GM12873 (cell line): ENCODE measurements around the gene TRAF3IP1.

Experiments used
- TF ChIP-seq, protein P1 (sequence below): IDR thresholded peaks from 2 replicates; pipeline ENCODE4 v1.5.1; 2012; ENCODE audit warnings: low read depth, mild to moderate bottlenecking, moderate library complexity, low read length, control low read depth; ENCODE audit not compliant: insufficient read depth; ENCODE audit errors: missing control alignments

The TRAF3IP1 gene

DNA sequence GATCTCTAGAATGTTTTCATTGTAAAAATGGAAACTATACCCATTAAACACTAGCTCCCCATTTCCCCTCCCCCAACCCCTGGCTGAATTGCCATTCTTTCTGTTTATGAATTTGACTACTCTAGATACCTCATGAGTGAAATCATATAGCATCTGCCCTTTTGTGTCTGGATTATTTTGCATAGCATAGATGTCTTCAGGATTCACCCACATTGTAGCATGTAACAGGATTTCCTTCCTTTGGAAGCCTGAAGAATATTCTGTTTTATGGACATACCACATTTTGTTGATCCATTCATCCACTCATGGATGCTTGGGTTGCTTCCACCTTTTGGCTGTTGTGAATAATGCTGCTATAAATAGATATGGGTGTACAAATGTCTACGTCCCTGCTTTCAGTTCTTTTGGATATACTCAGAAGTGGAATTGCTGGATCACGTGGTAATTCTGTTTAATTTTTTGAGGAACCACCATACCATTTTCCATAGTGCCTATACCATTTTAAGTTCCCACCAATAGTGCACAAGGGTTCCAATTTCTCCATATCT lies 98.8 kb downstream of the TRAF3IP1 start:
- TF ChIP-seq, protein P1, sequence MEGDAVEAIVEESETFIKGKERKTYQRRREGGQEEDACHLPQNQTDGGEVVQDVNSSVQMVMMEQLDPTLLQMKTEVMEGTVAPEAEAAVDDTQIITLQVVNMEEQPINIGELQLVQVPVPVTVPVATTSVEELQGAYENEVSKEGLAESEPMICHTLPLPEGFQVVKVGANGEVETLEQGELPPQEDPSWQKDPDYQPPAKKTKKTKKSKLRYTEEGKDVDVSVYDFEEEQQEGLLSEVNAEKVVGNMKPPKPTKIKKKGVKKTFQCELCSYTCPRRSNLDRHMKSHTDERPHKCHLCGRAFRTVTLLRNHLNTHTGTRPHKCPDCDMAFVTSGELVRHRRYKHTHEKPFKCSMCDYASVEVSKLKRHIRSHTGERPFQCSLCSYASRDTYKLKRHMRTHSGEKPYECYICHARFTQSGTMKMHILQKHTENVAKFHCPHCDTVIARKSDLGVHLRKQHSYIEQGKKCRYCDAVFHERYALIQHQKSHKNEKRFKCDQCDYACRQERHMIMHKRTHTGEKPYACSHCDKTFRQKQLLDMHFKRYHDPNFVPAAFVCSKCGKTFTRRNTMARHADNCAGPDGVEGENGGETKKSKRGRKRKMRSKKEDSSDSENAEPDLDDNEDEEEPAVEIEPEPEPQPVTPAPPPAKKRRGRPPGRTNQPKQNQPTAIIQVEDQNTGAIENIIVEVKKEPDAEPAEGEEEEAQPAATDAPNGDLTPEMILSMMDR: no peak

DNA sequence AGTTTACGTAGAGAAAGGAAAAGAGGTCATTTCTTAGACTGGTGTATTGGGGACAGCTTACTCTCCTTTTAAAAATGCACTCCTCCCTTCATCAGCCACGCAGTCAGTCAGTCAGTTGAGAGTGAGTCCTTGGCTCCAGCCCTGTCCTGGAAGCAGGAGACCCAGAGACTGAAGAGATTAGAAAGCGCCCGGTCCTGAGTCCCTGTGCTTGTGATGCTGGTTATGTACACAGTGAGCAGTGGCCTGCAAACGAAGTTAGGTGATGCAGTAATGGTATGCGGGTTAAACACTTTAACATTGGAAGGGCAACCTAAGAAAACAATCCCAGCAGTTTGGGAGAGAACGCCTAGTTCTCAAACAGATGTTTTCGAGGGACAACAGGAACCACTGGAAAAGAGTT lies 100.1 kb downstream of the TRAF3IP1 start:
- TF ChIP-seq, protein P1: no peak

DNA sequence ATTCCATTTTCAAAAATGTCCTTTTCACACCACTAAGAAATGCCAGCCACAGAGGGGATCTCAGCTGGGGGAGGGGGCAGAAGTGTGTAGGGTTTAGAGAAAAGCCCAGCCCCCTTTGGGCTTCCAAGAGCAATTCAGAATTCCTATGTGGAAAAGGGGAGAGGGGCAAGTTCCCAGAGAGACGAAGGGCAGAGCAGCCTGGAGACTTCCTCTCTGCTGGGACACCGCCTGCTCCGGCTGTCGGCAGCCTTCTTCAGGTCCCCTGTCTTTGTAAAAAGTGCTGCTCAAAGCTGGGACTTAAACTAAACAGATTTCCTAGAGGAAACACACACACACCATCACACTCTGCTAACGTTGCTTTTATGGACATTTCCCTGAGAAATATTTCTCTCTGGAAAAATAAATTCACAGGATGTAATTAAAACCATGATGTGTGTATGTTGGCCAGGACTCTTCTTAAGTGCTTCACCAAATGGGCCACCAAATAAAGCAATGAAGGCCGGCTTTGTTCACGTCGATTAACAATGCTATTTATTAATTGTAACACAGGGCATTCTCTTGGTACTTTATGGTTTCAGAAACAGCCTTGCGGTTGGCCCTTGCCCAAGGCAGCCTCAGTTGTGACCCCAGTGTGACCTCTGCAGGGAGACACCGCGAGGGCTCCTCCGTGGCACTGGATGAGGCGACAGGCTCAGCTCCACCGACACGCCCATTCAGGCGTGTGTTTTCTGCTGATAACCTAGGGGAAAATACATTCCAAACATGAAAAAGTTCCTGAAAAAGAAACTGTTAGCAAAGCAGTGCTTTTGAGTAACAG lies 100.8 kb downstream of the TRAF3IP1 start:
- TF ChIP-seq, protein P1: no peak

DNA sequence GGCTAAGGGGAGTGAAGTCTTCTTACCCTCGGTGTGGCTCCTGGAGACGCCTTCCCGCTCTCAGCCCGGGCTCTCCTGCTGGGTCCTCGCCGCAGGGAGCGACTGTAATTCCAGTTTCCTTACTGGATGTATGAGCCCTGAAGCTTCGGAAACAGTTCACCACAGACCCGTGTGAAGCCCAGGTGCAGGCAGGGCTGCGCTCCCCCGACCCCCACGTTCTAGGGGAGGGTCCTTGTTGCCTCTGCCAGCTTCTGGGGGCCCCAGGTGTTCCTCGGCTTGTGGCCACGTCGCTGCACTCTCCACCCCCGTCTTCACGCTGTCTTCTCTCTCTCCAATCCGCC lies 101.3 kb downstream of the TRAF3IP1 start:
- TF ChIP-seq, protein P1: no peak

DNA sequence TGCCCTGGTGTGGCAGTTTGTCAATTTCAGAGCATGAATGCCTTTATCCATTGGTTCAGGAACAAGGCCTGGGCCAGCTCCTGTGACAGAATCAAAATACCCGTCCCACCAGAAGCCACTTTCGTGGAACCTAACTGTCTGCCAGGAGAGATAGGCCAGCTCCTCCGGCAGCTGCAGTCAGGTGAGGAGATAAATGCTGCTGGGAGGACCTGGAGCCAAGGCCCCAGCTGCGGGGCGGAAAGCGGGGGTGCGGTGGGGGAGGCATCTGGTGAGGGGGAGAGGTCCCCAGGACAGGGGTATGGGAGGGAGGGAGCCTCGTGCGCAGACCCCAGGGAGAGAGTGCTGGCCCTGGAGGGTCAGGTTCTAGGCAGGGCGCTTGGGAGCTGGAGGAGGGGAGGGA lies 102.0 kb downstream of the TRAF3IP1 start:
- TF ChIP-seq, protein P1: no peak

DNA sequence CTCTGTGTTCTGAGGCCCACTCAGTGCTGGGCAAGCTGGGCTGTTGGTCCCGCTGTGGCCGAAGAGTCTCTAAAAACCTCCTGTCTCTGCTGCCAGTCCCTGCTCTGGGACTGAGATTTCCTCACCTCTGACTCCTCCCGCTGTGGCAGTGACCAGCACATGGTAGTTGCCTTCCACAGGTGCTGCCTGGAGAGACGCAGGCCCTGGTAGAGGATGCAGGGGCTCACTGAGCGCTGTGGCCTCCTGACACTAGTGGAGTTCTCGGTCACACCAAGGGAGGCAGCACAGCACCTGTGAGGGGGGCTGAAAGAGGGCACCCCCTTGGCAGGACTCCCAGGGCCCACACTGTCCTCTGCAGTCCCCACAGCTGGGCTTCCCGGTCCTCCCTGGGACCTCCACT lies 102.6 kb downstream of the TRAF3IP1 start:
- TF ChIP-seq, protein P1: no peak

DNA sequence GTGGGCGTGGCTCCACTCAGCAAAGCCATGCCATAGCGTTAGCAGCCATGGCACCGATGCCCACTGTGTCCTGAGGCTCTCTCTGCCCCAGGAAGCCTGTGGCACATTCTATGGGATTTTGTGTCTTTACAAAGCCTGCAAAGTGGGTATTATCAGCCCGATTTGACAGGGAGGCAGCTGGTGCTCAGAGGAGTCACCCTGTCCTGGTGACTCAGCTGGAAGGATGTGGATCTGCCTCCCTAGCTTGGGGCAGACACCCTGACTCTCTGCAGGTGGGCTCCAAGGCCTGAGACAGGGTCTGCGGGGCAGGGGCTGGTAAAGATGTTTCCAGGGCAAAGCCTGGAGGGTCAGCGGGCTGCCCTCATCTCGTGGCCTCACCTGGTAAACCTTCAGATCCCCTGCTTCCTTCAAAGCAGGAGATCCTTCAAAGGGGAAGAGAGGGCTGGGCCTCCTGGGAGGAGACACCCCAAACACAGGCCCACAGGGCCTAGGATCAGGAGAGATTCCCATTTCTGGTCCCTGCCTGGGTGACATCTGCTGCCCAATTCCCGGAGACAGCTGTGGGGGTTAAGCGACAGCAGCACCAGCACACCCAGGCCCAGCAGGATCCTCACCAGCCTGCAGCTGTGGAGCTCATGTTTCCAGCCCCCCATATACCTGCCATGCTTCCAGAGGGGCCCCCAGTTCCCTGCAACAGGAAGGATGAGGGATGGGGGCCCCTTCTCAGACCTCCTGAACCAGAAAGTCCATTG lies 103.4 kb downstream of the TRAF3IP1 start:
- TF ChIP-seq, protein P1: no peak
